SH-SY5Y (cell line): ENCODE data around the gene NR5A2.

ENCODE experiments used
- GATA2 ChIP-seq: IDR thresholded peaks from 2 replicates; pipeline ENCODE4 v1.6.1; 2011; ENCODE audit warnings: mild to moderate bottlenecking, low read depth, low read length
- GATA3 ChIP-seq: IDR thresholded peaks from 2 replicates; pipeline ENCODE4 v1.6.1; 2011; ENCODE audit warnings: low read depth, mild to moderate bottlenecking, low read length, moderate library complexity

NR5A2 gene

DNA sequence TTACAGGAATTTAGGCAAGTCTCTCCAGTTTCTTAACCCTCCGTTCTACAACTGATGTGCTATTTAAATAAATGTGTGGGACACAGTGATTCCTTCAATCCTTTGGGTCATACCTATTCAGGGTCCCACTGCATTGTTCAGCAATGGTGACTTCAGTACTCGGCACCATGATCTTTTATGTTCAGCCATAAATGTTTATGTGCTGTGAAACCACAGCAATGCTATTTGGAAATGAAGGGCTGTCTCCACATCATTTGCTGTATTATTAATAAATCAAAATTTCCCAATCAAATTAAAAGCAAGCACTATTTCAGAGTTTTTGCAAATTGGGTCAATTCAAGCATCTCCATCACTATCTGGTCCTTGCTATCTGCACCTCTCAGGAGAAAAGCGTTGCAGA, 84.8 kb downstream of the NR5A2 start:
- TF ChIP-seq GATA3 = no peak
- TF ChIP-seq GATA2 = no peak

GRCh38 chr1:200115532-200115931, 88.0 kb downstream of the NR5A2 start:
- 0 out of 2 replicates have a peak, but pooled peaks have one; percentile 22 for TF ChIP-seq GATA3
- no peak for TF ChIP-seq GATA2

GRCh38 chr1:200116324-200116723, 88.8 kb downstream of the NR5A2 start:
- TF ChIP-seq GATA3 (no peak), GATA2 (no peak)

GRCh38 chr1:200118779-200119505, 91.4 kb downstream of the NR5A2 start:
- TF ChIP-seq GATA3 (no peak), GATA2 (no peak)

DNA sequence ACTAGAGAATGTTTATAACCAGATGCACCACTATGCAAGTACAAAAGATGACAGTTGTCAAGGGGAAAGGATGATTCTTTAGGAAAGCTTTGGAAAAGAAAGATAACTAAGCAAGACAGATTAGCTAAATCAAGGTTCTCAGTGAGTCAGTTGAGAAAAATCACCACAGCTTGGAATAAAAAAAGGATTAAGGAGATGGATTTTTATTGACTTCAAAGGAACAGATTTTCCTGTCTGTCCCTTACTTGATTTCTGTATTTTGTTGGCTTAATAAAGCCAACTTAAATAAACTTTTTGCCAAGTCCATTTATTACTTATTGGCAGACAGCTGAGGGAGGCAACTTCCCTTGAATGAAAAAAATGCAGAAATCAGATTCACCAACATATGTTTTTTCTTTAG, 93.9 kb downstream of the NR5A2 start:
- TF ChIP-seq GATA2 = no peak
- TF ChIP-seq GATA3 = no peak

DNA sequence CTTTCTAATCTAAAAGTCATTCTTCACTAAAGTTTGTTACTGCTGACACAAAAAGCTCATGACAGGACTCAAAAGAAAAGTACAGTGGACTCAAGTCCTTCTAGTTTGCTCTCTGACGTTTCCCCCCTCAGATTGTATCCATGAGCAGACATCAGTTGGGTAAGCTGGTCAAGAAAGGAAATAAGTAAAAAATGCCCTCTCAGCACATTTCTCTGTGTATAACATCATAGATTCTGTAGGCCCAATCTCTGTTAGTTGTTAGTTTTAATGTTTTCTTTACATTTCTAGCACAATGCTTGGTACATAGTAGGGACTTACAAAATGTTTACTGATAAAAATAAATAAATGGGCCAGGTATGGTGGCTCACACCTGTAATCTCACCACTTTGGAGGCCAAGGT, 96.8 kb downstream of the NR5A2 start:
- no peak for TF ChIP-seq GATA3
- no peak for TF ChIP-seq GATA2

- TF ChIP-seq GATA3 = no peak
Measured at GRCh38 chr1:200128081-200128480, 100.6 kb downstream of the NR5A2 start.

- no peak for TF ChIP-seq GATA2
- no peak for TF ChIP-seq GATA3
Measured at GRCh38 chr1:200128944-200129879, 101.7 kb downstream of the NR5A2 start.

GRCh38 chr1:200130552-200130951, 103.0 kb downstream of the NR5A2 start:
- TF ChIP-seq GATA3 (no peak), GATA2 (no peak)

DNA sequence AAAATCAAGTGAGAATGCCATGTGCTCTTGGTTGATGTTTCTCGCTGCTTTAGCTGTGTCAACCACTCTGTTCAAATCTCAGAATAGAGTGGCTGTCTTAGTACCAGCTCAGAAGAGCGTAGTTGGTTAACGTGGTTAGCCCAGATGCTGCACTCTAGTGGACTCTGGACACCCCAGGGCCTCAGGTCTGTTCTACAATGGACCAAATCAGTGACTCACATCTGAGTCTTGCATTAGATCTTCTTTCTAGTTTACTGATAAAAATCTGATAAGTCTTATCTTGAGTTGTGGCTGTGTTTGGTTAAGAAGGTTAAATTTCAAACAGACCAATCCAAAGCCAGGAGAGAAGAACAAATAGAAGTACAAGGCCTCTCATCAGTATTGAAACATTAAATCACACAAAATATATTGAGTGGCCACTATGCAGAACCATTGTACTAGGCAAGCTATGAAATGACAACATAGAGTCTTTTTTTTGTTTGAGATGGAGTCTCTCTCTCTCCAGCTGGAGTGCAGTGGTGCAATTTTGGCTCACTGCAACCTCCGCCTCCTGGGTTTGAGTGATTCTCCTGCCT, 104.1 kb downstream of the NR5A2 start:
- TF ChIP-seq GATA2 = peak; percentile 60; the same call in 1 of the 2 replicates
- TF ChIP-seq GATA3 = peak; percentile 77; the same call in 1 of the 2 replicates

GRCh38 chr1:200133123-200133522, 105.6 kb downstream of the NR5A2 start:
- no peak for TF ChIP-seq GATA3
- no peak for TF ChIP-seq GATA2

DNA sequence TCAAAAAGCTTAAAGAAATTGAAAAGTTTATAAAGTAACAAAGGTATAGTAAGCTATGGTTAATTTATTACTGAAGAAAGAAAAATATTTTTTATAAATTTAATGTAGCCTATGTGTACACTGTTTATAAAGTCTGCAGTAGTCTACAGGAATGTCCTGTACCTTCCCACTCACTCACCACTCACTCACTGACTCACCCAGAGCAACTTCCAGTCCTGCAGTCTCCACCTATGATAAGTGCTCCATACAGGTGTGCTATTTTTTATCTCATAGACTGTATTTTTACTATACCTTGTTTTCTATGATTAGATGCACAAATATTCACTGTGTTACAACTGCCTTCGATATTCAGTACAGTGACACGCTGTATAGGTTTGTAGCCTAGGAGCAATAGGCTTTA, 106.6 kb downstream of the NR5A2 start:
- TF ChIP-seq GATA3 = no peak
- TF ChIP-seq GATA2 = no peak

DNA sequence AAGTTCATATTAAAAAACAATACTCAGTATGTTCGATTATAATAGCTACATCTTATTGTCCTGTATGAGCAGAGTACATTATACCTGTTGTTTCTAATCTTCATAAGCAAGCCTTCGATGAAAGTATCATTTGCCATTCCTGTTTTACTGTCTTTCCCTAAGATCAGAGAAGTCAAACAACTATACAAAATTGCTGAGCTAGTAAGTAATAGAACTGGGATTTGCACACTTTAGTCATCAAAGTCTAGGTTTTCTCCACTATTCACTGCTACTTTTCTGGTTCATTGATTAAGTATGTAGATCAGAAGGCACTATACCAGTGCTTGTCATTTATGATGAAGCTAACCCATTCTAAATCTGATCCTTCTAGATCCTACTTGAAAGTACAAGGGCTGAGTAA, 108.9 kb downstream of the NR5A2 start:
- TF ChIP-seq GATA2 (no peak), GATA3 (no peak)

DNA sequence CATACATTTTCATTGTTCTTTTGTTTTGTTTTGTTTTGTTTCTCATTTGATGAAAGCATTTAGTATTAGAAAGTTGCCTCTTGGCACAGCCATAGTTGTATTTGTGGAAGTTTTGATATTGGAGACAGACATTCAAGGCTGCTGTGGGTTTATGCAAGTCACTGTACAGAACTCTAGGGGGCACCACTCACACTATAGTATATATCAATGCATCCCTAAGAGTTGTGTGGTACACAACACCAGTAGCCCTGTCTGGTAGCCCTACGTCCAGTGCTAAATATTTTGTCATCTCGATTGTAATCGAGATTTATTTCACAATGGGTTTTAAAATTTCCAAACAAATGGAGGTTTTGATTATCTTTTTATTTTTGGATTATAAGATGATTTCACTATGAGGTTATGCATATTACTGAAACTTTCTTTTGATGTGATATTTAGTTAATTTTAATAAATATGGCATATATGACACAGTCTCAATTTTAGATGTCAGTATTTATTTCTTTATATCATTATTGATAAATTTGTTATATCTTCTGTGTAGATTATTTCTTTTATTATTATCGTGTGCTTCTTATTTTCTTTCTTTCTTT, 112.2 kb downstream of the NR5A2 start:
- TF ChIP-seq GATA3 = no peak
- TF ChIP-seq GATA2 = no peak
